HG02610 (cell line): ENCODE measurements around the gene ACOT12.
"Not testable (repeated sequence)": the region's sequence is repeated elsewhere in the genome, so short reads cannot be mapped to it uniquely, and the experiment has no call there.

Experiments
- ATAC-seq: cut with Tn5 transposase; IDR thresholded peaks from one replicate; pipeline ENCODE4 v1.9.1; 2021; ENCODE audit warnings: mild to moderate bottlenecking, moderate library complexity; ENCODE audit not compliant: unreplicated experiment

The ACOT12 gene

GRCh38 chr5:81300921-81301270, 93.0 kb downstream of the ACOT12 start:
- ATAC-seq, result no peak

GRCh38 chr5:81297531-81297930, 96.4 kb downstream of the ACOT12 start:
- no peak for ATAC-seq

GRCh38 chr5:81294021-81294420, 99.9 kb downstream of the ACOT12 start:
- ATAC-seq, result not testable (repeated sequence)

- ATAC-seq, result no peak
Observed at GRCh38 chr5:81292130-81292529, 101.8 kb downstream of the ACOT12 start.

- ATAC-seq, result no peak
Observed at GRCh38 chr5:81290146-81290545, 103.8 kb downstream of the ACOT12 start.

- no peak for ATAC-seq
Observed at GRCh38 chr5:81288021-81288433, 105.9 kb downstream of the ACOT12 start.

GRCh38 chr5:81286059-81286617, 107.8 kb downstream of the ACOT12 start:
- ATAC-seq, result no peak

GRCh38 chr5:81283976-81284375, 110.0 kb downstream of the ACOT12 start:
- no peak for ATAC-seq
